ENCODE data around the gene ABCG5. TPM values are rescaled to one million over a fixed set of nuclear protein-coding genes. Genes with fewer than 3 reads are reported as not detected.

The ABCG5 gene
- total and polyA plus RNA-seq, 2 experiments from 2014 or later, result 0.08 TPM; not detected in 1

- Histone ChIP-seq H3K36me3 (ENCODE audit: insufficient read depth) (no peaks in the 10 kb centered on the region), H3K4me3 (peak overlapping the region; percentile 74), H4K20me1 (replicated peaks; ENCODE audit: insufficient read depth) (no peaks in the 10 kb centered on the region), H3K27me3 (ENCODE audit: insufficient read depth) (peaks cover 26% of the 10 kb centered on the region), H2AFZ (peak overlapping the region; percentile 100), H3K27ac (ENCODE audit: low read depth) (no peak overlapping the region), H3K4me2 (peak overlapping the region; percentile 89), H3K9me2 (ENCODE audit: insufficient read depth) (no peaks in the 10 kb centered on the region), H3K4me1 (ENCODE audit: insufficient read depth) (peaks cover 6% of the 10 kb centered on the region; the same call in 1 of the 2 replicates), H3K79me2 (replicated peaks; ENCODE audit: insufficient read depth) (no peaks in the 10 kb centered on the region), H3F3A (replicated peaks; ENCODE audit: low read depth) (no peaks in the 10 kb centered on the region)
- Mint-ChIP-seq H3K27me3 (ENCODE audit: insufficient read depth, low read depth, poor library complexity) (peaks cover 10% of the 10 kb centered on the region), H3K4me1 (peaks cover 3% of the 10 kb centered on the region), H3K36me3 (ENCODE audit: low read depth) (no peaks in the 10 kb centered on the region), H3K27ac (no peak overlapping the region), H3K4me3 (peak overlapping the region; percentile 54; the same call in 2 of the 3 replicates), H3K9me3 (no peaks in the 10 kb centered on the region)
- peak; percentile 42 for ATAC-seq
- DNase-seq (ENCODE audit: low spot score), result peak; percentile 29
- TF ChIP-seq JUNB (IDR thresholded peaks at IDR 0.05; ENCODE audit: unreplicated experiment) (no peak), EZH2 (IDR thresholded peaks at IDR 0.05; ENCODE audit: low read depth, unreplicated experiment) (no peak), NANOG (IDR thresholded peaks at IDR 0.05; ENCODE audit: borderline replicate concordance) (no peak), ZNF331 (CRISPR knock-in tag; IDR thresholded peaks at IDR 0.05; ENCODE audit: low read depth) (no peak), POLR2AphosphoS5 (IDR thresholded peaks at IDR 0.05; ENCODE audit: low read depth) (no peak), CTCF (conservative IDR thresholded peaks at IDR 0.05; ENCODE audit: low read depth in 2 of 2) (no peak), CREB1 (CRISPR knock-in tag; IDR thresholded peaks at IDR 0.05; ENCODE audit: low read depth) (no peak), EZH2phosphoT487 (IDR thresholded peaks at IDR 0.05; ENCODE audit: unreplicated experiment) (no peak), ZNF462 (CRISPR knock-in tag; IDR thresholded peaks at IDR 0.05) (no peak), ZNF114 (CRISPR knock-in tag; IDR thresholded peaks at IDR 0.05) (no peak), STAT1 (IDR thresholded peaks at IDR 0.05; ENCODE audit: unreplicated experiment) (no peak), REST (IDR thresholded peaks at IDR 0.05; ENCODE audit: unreplicated experiment) (no peak)
- TF ChIP-seq, protein P1, sequence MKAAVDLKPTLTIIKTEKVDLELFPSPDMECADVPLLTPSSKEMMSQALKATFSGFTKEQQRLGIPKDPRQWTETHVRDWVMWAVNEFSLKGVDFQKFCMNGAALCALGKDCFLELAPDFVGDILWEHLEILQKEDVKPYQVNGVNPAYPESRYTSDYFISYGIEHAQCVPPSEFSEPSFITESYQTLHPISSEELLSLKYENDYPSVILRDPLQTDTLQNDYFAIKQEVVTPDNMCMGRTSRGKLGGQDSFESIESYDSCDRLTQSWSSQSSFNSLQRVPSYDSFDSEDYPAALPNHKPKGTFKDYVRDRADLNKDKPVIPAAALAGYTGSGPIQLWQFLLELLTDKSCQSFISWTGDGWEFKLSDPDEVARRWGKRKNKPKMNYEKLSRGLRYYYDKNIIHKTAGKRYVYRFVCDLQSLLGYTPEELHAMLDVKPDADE (IDR thresholded peaks at IDR 0.05), result no peak
These were observed 6.2 kb downstream of the ABCG5 start for GRCh38 chr2:43832457-43832856.
